COLO668 (cell line): Measurements from ENCODE around the gene CCN2.
"Not testable (repeated sequence)": the region's sequence is repeated elsewhere in the genome, so short reads cannot be mapped to it uniquely, and the experiment has no call there.

Experiments used
- DNase-seq: peaks from one replicate; lab custom pipeline; 2025; ENCODE audit not compliant: unreplicated experiment; lab: John Stamatoyannopoulos, UW

The CCN2 gene

GRCh38 chr6:131946404-131946991 is 4.7 kb downstream of the CCN2 start:
- DNase-seq = no peak

- no peak for DNase-seq
Measured at GRCh38 chr6:131945971-131946370, 5.2 kb downstream of the CCN2 start.

GRCh38 chr6:131937703-131938631 is 13.2 kb downstream of the CCN2 start:
- DNase-seq = peak; percentile 82

- peak; percentile 1 for DNase-seq
Measured at GRCh38 chr6:131937226-131937625, 13.9 kb downstream of the CCN2 start.

GRCh38 chr6:131936156-131936555 is 15.0 kb downstream of the CCN2 start:
- DNase-seq = no peak

DNA sequence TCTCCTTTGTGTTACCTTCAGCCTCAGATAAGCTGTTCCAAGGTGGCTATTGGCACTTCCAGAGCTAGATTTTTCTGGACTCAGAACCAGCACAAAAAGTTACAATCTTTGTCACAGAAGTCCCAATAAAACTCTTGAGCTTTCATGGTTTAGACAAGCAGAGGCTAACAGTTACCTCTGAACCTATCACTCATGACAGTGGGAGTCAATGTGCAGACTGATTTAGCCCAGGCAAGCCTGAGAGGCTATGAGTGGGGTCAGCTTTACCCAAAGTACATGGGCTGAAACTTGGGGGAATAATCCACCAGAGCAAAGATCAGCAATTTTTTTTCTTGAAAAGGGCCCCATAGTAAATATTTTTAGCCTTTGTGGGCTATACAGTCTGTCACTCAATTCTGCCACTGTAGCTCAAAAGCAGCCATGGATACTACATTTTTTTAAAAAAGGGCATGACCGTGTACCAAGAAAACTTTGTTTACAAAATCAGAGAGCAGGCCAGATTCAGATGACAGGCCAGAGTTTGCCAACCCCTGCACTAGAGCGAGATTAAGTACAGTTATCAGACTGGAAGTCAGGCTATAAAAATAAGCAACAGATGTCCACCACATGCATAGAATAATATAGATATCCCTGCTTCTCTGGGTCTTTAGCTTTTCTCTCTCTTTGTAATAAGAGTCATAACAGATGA is 20.0 kb downstream of the CCN2 start:
- DNase-seq = no peak

DNA sequence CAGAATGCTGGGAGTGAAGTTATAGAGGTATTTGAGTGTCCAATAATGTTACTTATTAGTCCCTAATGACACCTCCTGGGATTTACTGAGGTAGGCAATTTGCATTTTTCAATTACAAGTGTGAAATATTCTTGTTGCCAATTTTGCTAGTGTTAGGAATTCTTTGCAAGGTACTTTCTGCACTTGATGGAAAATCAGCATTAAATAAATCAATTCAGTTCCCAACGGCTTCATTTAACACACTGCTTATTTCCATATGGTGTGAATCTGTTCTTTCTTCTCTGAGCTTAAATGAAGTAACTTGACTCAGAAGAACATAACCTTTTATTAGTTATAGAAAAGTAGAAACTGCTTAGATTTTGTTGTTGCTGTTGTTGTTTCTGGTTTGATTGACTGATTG is 21.2 kb downstream of the CCN2 start:
- no peak for DNase-seq

- no peak for DNase-seq
Measured at GRCh38 chr6:131929264-131929663, 21.9 kb downstream of the CCN2 start.

DNA sequence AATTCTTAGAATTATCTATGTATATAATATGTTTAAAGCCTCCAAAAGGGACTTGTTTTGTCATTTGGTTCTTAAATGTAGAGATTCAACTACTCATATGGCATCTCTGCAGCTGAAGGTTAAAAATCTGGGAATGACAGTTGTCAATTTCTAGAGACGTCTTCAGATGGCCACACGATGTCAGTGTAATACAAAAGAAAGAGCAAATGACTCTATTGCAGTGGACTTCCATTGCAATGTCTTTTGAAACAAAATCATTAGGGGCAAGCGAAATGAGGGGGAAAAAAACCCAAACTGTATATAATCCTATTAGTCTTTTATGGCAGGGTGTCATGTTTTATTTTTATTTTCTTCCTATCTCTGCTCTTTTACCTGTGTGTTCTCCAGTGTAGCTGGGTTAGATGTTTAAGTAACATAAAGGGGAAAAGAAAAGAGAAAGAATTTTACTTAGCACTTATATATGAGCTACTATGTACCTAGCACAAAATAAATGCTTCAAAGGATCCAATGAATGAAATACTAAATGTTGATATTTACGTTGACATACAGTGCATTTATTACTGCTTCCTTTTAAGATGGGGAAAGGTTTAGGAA is 26.2 kb downstream of the CCN2 start:
- no peak for DNase-seq

DNA sequence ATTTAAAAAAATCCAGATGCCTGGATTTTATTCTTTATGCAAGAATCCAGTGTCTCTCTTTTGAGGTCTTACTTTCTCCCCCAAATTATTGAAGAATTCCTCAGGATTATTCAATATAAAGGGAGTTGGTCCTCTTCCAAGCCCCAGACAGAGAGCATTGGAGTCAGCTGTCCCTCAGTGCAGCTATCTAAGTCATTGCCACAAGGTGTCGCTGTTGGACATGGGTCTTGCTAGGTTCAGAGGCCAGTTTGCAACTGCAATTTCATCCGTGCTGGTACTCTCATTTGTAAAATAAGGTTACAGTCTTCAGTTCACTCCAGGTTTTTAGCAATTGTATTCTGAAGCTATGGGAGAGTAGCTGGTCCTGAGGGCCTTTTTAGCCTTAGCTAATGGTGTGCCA is 27.8 kb downstream of the CCN2 start:
- DNase-seq = peak; percentile 51

- no peak for DNase-seq
Measured at GRCh38 chr6:131920656-131921055, 30.5 kb downstream of the CCN2 start.

DNA sequence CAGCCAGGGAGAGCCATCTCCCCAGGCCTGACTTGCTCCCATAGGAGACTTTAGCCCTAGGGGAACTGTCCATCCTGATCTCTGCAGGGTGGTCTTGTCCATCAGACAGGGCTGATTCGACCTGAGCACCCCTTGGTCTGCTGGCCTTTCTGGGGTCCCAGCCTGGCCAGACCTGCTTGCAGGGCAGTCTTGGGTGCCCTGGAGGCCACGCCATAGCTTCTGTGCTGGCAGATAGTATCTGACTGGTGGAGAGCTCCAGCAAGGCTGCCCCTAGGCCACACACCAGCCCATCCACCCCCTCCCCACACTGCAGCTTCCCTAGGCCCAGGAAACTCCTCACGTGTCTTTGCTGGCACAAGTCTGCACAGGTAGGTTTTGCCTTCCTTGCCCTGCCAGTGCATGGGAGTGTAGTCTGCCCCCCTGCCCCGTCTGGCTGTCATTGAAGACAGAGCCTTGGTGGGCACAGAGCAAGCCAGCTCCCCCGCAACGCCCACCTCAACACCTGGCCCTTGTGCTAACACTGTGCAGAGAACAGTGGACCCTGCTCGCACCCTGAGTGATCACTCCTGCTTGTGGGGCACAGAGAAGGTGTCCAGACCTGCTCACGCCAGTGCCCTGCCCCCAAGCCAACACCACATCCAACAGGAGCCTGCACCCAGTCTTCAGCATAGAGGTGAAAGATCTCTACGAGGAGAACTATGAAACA is 32.4 kb downstream of the CCN2 start:
- DNase-seq = no peak

- DNase-seq = no peak
Measured at GRCh38 chr6:131917763-131918649, 33.2 kb downstream of the CCN2 start.

- DNase-seq = no peak
Measured at GRCh38 chr6:131917318-131917717, 33.9 kb downstream of the CCN2 start.

DNA sequence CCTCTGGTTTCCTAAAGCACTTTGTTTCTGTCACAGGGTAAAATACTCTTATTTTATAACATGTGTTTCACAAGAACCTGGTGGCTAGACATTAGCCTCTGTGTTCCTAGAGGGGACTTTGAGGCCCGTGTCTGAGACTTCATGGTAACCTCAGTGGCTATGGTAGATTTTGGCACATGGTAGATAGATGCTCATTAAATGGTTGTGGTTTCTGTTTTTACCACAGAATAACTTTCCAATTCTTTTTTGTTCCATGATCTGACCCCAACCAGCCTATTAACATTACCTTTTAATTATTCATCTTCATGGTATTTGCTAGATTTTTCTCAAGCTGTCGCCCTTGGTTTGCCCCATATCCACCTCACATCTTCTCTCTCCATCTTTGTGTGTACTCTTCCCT is 34.3 kb downstream of the CCN2 start:
- no peak for DNase-seq

DNA sequence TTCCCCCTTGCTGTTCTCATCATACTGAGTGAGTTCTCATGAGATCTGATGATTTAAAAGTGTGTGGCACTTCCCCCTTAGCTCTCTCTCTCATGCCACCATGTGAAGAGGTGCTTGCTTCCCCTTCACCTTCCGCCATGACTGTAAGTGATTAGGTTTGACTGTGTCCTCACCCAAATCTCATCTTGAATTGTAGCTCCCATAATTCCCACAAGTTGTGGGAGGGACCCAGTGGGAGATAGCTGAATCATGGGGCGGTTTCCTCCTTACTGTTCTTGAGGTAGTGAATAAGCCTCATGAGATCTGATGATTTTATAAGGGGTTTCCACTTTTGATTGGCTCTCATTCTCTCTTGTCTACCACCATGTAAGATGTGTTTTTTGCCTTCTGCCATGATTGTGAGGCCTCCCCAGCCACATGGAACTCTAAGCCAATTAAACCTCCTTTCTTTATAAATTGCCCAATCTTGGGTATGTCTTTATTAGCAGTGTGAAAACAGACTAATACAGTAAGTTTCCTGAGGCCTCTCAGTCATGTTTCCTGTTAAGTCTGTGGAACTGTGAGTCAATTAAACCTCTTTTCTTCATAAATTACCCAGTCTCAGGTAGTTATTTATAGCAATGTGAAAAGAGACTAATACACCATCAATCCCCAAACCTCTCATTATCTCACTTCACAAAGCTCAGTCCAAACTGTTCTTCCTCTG is 34.9 kb downstream of the CCN2 start:
- DNase-seq = not testable (repeated sequence)

GRCh38 chr6:131914967-131915751 is 36.0 kb downstream of the CCN2 start:
- peak; percentile 43 for DNase-seq

- DNase-seq = no peak
Measured at GRCh38 chr6:131914234-131914633, 36.9 kb downstream of the CCN2 start.

DNA sequence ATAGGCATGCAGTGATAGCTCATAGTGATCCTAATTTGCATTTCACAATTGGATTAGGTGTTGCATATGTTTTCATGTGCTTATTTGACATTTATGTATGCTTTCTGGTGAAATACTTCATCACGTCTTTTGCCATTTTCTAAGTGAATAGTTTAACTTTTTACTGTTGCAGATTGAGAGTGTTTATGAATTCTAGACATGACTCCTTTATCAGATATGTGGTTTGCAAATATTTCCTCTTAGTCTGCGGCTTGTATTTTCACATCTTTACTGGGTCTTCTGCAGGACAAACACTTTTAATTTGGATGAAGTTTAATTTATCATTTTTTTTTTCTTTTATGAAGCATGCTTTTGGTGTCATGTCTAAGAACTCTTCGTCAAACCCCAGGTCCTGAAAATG is 39.2 kb downstream of the CCN2 start:
- no peak for DNase-seq
